ENCODE measurements around the gene GARNL3.

Gene GARNL3

GRCh38 chr9:127388037-127388855 is 123.7 kb downstream of the GARNL3 start:
- DNase-seq (ENCODE audit: low read depth in 2 of 2), result peak; percentile 60 to 76

- no peak for DNase-seq (ENCODE audit: low read depth in 2 of 2)
Measured at GRCh38 chr9:127388856-127389238, 124.3 kb downstream of the GARNL3 start.

- no peak for DNase-seq (ENCODE audit: low read depth in 2 of 2)
Measured at GRCh38 chr9:127389381-127390247, 125.0 kb downstream of the GARNL3 start.

- no peak for DNase-seq (ENCODE audit: low read depth in 2 of 2)
Measured at GRCh38 chr9:127390248-127390545, 125.6 kb downstream of the GARNL3 start.

GRCh38 chr9:127390563-127390962 is 126.0 kb downstream of the GARNL3 start:
- no peak for DNase-seq (ENCODE audit: low read depth in 2 of 2)

- no peak for DNase-seq (ENCODE audit: low read depth in 2 of 2)
Measured at GRCh38 chr9:127392166-127392565, 127.6 kb downstream of the GARNL3 start.

- DNase-seq (ENCODE audit: low read depth in 2 of 2), result no peak
Measured at GRCh38 chr9:127392976-127393375, 128.4 kb downstream of the GARNL3 start.

- no peak for DNase-seq (ENCODE audit: low read depth in 2 of 2)
Measured at GRCh38 chr9:127393645-127394044, 129.1 kb downstream of the GARNL3 start.

GRCh38 chr9:127395497-127396252 is 131.1 kb downstream of the GARNL3 start:
- DNase-seq (ENCODE audit: low read depth in 2 of 2), result no peak

- DNase-seq (ENCODE audit: low read depth in 2 of 2), result no peak
Measured at GRCh38 chr9:127396253-127396807, 131.8 kb downstream of the GARNL3 start.

- DNase-seq (ENCODE audit: low read depth in 2 of 2), result peak; percentile 81 to 91
Measured at GRCh38 chr9:127396808-127397645, 132.5 kb downstream of the GARNL3 start, which contains the start of gene SLC2A8. SLC2A8 (plus strand) TSS chr9:127397169; CDS start chr9:127397231, 62 bp downstream.

- peak in 1 of 2 donors; percentile 19 for DNase-seq (ENCODE audit: low read depth in 2 of 2)
Measured at GRCh38 chr9:127397646-127398274, 133.2 kb downstream of the GARNL3 start.

- no peak for DNase-seq (ENCODE audit: low read depth in 2 of 2)
Measured at GRCh38 chr9:127398275-127398647, 133.7 kb downstream of the GARNL3 start.

GRCh38 chr9:127398715-127399400 is 134.3 kb downstream of the GARNL3 start:
- no peak for DNase-seq (ENCODE audit: low read depth in 2 of 2)

- DNase-seq (ENCODE audit: low read depth in 2 of 2), result no peak
Measured at GRCh38 chr9:127399736-127400269, 135.2 kb downstream of the GARNL3 start.

- no peak for DNase-seq (ENCODE audit: low read depth in 2 of 2)
Measured at GRCh38 chr9:127402401-127403090, 138.0 kb downstream of the GARNL3 start.

GRCh38 chr9:127403507-127404192 is 139.1 kb downstream of the GARNL3 start:
- DNase-seq (ENCODE audit: low read depth in 2 of 2), result no peak

- no peak for DNase-seq (ENCODE audit: low read depth in 2 of 2)
Measured at GRCh38 chr9:127404631-127405030, 140.1 kb downstream of the GARNL3 start.
